Activated naive CD8-positive, alpha-beta T cell (primary cell): Measurements from ENCODE around the gene RELB.

ENCODE experiments used
- H3K27ac Mint-ChIP-seq: one replicate; pipeline ENCODE4 v1.8.0; 2021; ENCODE audit warnings: mixed read lengths
- H3K27me3 Mint-ChIP-seq: one replicate; pipeline ENCODE4 v1.8.0; 2021; ENCODE audit warnings: mixed read lengths
- H3K36me3 Mint-ChIP-seq: one replicate; pipeline ENCODE4 v1.8.0; 2021; ENCODE audit warnings: mixed read lengths
- H3K4me1 Mint-ChIP-seq: one replicate; pipeline ENCODE4 v1.8.0; 2021; ENCODE audit warnings: low read depth, mixed read lengths
- H3K4me3 Mint-ChIP-seq: one replicate; pipeline ENCODE4 v1.8.0; 2021; ENCODE audit warnings: mild to moderate bottlenecking, mixed read lengths
- H3K9me3 Mint-ChIP-seq: one replicate; pipeline ENCODE4 v1.8.0; 2021; ENCODE audit warnings: low read depth, mixed read lengths

RELB gene

GRCh38 chr19:45056831-45057230 lies 55.6 kb downstream of the RELB start:
- no peaks in the 10 kb centered on the region for H3K9me3 Mint-ChIP-seq
- peaks cover 2% of the 10 kb centered on the region for H3K36me3 Mint-ChIP-seq
- H3K4me1 Mint-ChIP-seq: peaks cover 2% of the 10 kb centered on the region
- H3K27ac Mint-ChIP-seq: no peak overlapping the region
- no peaks in the 10 kb centered on the region for H3K27me3 Mint-ChIP-seq
- no peak overlapping the region for H3K4me3 Mint-ChIP-seq

GRCh38 chr19:45057444-45057843 lies 56.2 kb downstream of the RELB start:
- Mint-ChIP-seq H3K27me3 (no peaks in the 10 kb centered on the region), H3K27ac (no peak overlapping the region), H3K4me3 (no peak overlapping the region), H3K9me3 (no peaks in the 10 kb centered on the region), H3K4me1 (peaks cover 2% of the 10 kb centered on the region), H3K36me3 (peaks cover 2% of the 10 kb centered on the region)

GRCh38 chr19:45058622-45059159 lies 57.4 kb downstream of the RELB start:
- Mint-ChIP-seq H3K4me1 (peaks cover 2% of the 10 kb centered on the region), H3K9me3 (no peaks in the 10 kb centered on the region), H3K27ac (no peak overlapping the region), H3K36me3 (peaks cover 2% of the 10 kb centered on the region), H3K27me3 (no peaks in the 10 kb centered on the region), H3K4me3 (no peak overlapping the region)

- Mint-ChIP-seq H3K27ac (peak overlapping the region; percentile 10), H3K4me3 (no peak overlapping the region), H3K36me3 (peaks cover 2% of the 10 kb centered on the region)
These were observed 58.1 kb downstream of the RELB start for GRCh38 chr19:45059258-45059965.

GRCh38 chr19:45061965-45062364 lies 60.7 kb downstream of the RELB start:
- H3K27ac Mint-ChIP-seq: no peak overlapping the region
- no peaks in the 10 kb centered on the region for H3K9me3 Mint-ChIP-seq
- no peak overlapping the region for H3K4me3 Mint-ChIP-seq
- peaks cover 2% of the 10 kb centered on the region for H3K36me3 Mint-ChIP-seq
- H3K4me1 Mint-ChIP-seq: peaks cover 2% of the 10 kb centered on the region
- H3K27me3 Mint-ChIP-seq: no peaks in the 10 kb centered on the region

More at GRCh38 chr19:45059258-45059965, 58.1 kb downstream of the RELB start:
- no peaks in the 10 kb centered on the region for H3K9me3 Mint-ChIP-seq
- peaks cover 2% of the 10 kb centered on the region for H3K4me1 Mint-ChIP-seq
- H3K27me3 Mint-ChIP-seq: no peaks in the 10 kb centered on the region

DNA sequence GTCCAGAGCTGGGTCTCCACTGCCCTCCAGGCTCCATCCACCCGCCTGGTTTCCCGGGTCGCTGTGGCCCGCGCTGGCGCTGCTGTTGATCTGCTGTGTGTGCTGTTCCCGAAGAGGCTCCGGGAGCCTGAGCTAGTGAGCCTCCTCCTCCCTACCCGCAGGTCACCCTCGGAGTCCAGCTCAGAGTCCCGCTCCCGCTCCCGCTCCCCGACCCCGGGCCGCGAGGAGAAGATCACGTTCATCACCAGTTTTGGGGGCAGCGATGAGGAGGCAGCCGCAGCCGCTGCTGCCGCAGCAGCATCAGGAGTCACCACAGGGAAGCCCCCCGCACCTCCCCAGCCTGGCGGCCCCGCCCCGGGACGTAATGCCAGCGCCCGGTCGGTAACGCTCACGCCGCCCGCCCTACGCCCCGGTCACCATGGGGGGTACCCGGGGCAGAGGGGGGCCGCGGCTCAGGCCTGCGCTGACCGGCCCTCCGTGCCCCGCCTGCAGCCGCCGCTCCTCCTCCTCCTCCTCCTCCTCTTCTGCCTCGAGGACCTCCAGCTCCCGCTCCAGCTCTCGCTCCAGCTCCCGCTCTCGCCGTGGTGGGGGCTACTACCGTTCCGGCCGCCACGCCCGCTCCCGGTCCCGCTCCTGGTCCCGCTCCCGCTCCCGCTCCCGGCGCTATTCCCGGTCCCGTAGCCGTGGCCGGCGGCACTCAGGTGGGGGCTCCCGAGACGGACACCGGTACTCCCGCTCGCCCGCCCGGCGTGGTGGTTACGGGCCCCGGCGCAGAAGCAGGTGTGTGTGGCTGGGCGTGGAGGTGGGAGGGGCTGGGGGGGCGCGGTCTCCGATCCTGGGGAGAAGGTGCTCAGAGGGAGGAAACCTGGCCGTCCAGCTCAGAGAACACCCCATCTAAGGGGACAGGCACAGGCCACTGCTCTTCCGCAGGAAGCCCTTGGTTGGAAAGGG lies 62.9 kb downstream of the RELB start:
- Mint-ChIP-seq H3K9me3 (no peaks in the 10 kb centered on the region), H3K27ac (no peak overlapping the region), H3K4me3 (no peak overlapping the region), H3K27me3 (no peaks in the 10 kb centered on the region), H3K36me3 (peaks cover 2% of the 10 kb centered on the region), H3K4me1 (peaks cover 2% of the 10 kb centered on the region)

DNA sequence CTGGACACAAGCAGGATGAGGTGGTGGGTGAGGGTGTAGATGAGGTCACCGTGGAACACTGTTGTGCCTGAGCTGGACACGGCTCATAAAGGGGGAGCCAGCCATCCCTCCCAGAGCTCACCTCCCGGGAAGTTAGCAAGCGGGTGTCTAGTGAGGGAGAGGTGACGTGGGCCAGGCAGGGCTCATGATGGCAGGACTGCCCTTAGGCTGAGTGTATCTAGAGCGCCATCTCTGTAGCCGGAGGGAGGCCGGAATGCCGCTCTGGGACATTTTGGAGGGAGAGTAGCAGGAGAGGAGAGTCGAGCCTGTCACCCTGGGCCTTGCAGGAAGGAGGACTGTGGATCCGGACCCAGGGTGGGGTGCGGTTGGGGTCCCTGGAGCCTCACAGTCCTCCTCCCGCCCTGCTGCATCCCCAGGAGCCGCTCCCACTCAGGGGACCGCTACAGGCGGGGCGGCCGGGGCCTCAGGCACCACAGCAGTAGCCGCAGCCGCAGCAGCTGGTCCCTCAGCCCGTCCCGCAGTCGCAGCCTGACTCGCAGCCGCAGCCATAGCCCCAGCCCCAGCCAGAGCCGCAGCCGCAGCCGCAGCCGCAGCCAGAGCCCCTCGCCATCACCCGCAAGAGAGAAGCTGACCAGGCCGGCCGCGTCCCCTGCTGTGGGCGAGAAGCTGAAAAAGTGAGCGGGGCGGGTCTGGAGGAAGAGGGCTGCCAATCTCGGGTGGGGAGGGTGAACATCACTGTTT lies 65.8 kb downstream of the RELB start:
- H3K36me3 Mint-ChIP-seq: no peaks in the 10 kb centered on the region

GRCh38 chr19:45068041-45068440 lies 66.8 kb downstream of the RELB start:
- Mint-ChIP-seq H3K27ac (no peak overlapping the region), H3K4me3 (no peak overlapping the region), H3K9me3 (no peaks in the 10 kb centered on the region), H3K27me3 (no peaks in the 10 kb centered on the region), H3K36me3 (no peaks in the 10 kb centered on the region), H3K4me1 (no peaks in the 10 kb centered on the region)

More for the DNA sequence above, 65.8 kb downstream of the RELB start:
- no peak overlapping the region for H3K27ac Mint-ChIP-seq
- H3K27me3 Mint-ChIP-seq: no peaks in the 10 kb centered on the region
- no peaks in the 10 kb centered on the region for H3K9me3 Mint-ChIP-seq
- no peak overlapping the region for H3K4me3 Mint-ChIP-seq
- H3K4me1 Mint-ChIP-seq: no peaks in the 10 kb centered on the region

DNA sequence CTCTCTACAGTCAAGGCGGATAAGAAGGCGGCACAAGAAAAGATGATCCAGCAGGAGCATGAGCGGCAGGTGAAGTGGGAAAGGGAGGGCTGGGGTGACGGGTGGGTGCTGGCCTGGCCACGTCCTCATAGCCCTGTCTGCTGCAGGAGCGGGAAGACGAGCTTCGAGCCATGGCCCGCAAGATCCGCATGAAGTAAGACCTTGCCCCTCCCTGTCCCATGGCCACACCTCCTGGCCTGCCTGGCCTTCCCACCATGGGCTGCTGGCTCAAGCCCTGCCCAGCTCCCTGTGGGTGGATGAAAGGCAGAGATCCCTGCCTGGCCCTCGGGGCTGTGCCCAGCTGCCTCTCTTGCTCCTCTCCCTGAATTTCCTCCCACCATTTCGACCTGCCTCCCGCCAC lies 67.8 kb downstream of the RELB start:
- Mint-ChIP-seq H3K36me3 (no peaks in the 10 kb centered on the region), H3K27me3 (no peaks in the 10 kb centered on the region), H3K4me3 (no peak overlapping the region), H3K4me1 (no peaks in the 10 kb centered on the region), H3K9me3 (no peaks in the 10 kb centered on the region), H3K27ac (no peak overlapping the region)

- Mint-ChIP-seq H3K27ac (no peak overlapping the region), H3K9me3 (no peaks in the 10 kb centered on the region), H3K27me3 (no peaks in the 10 kb centered on the region), H3K4me1 (peaks cover 5% of the 10 kb centered on the region), H3K4me3 (no peak overlapping the region), H3K36me3 (no peaks in the 10 kb centered on the region)
These were observed 69.0 kb downstream of the RELB start for GRCh38 chr19:45070214-45070613.

- Mint-ChIP-seq H3K27ac (no peak overlapping the region), H3K4me1 (peaks cover 5% of the 10 kb centered on the region), H3K27me3 (no peaks in the 10 kb centered on the region), H3K9me3 (no peaks in the 10 kb centered on the region), H3K36me3 (no peaks in the 10 kb centered on the region), H3K4me3 (no peak overlapping the region)
These were observed 69.7 kb downstream of the RELB start for GRCh38 chr19:45070861-45071544.

GRCh38 chr19:45071545-45071938 lies 70.3 kb downstream of the RELB start:
- no peaks in the 10 kb centered on the region for H3K9me3 Mint-ChIP-seq
- no peaks in the 10 kb centered on the region for H3K27me3 Mint-ChIP-seq
- no peaks in the 10 kb centered on the region for H3K36me3 Mint-ChIP-seq
- no peak overlapping the region for H3K4me3 Mint-ChIP-seq
- no peak overlapping the region for H3K27ac Mint-ChIP-seq
- H3K4me1 Mint-ChIP-seq: peaks cover 7% of the 10 kb centered on the region

- peaks cover 13% of the 10 kb centered on the region for H3K4me1 Mint-ChIP-seq
- H3K27me3 Mint-ChIP-seq: no peaks in the 10 kb centered on the region
- no peaks in the 10 kb centered on the region for H3K9me3 Mint-ChIP-seq
- H3K4me3 Mint-ChIP-seq: no peak overlapping the region
- no peaks in the 10 kb centered on the region for H3K36me3 Mint-ChIP-seq
- H3K27ac Mint-ChIP-seq: no peak overlapping the region
These were observed 70.9 kb downstream of the RELB start for GRCh38 chr19:45071969-45072790.
